Measurements from ENCODE around the gene HRH4. TPM values are rescaled to one million over a fixed set of nuclear protein-coding genes. Genes with fewer than 3 reads are reported as not detected.

Gene HRH4
- total and polyA plus RNA-seq, 4 donors: 0.03 to 0.15 (median 0.10) TPM; not detected in 1

GRCh38 chr18:24456549-24456948 lies 3.9 kb upstream of the HRH4 start:
- Histone ChIP-seq H3K4me1 (ENCODE audit: control insufficient read depth in 1 of 2, insufficient read depth in 2 of 2, low read length in 2 of 2) (no peaks in the 10 kb centered on the region), H3K9me3 (ENCODE audit: control insufficient read depth, low read length) (no peaks in the 10 kb centered on the region), H3K27me3 (ENCODE audit: control insufficient read depth in 1 of 2, insufficient read depth in 2 of 2, low read length in 1 of 2) (no peaks in the 10 kb centered on the region), H3K27ac (ENCODE audit: low read depth in 1 of 2, low read length in 2 of 2) (no peak overlapping the region), H3K36me3 (ENCODE audit: control insufficient read depth in 1 of 2, insufficient read depth in 2 of 2, low read length in 1 of 2) (no peaks in the 10 kb centered on the region), H3K4me3 (ENCODE audit: low read length in 2 of 2) (no peak overlapping the region)
- WGBS, 2 donors: 91 to 95% methylated on average over 4 of the region's 4 CpGs
- ATAC-seq (ENCODE audit: low FRiP score) (no peak), DNase-seq (no peak)
- intact Hi-C loops (cut with DNase I): no loop called here

DNA sequence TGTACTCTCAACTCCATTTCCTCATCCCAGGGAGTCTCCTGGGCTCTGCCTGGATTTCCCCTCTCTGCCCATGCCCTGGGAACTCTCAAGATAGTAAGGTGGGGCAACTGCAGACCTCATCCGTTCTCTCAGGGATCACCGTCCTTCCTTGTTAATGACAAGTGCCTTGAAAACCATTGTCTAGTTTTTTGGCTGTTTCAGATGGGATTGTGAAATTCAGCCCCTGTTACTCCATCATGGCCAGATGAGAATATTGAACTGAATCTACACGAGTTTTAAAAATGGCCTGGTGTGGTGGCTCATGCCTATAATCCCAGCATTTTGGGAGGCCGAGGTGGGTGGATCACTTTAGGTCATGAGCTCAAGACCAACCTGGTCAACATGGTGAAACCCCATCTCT lies 665 bp upstream of the HRH4 start:
- Histone ChIP-seq H3K9me3 (ENCODE audit: control insufficient read depth, low read length) (no peaks in the 10 kb centered on the region), H3K4me1 (ENCODE audit: control insufficient read depth in 1 of 2, insufficient read depth in 2 of 2, low read length in 2 of 2) (no peaks in the 10 kb centered on the region), H3K27me3 (ENCODE audit: control insufficient read depth in 1 of 2, insufficient read depth in 2 of 2, low read length in 1 of 2) (no peaks in the 10 kb centered on the region), H3K27ac (ENCODE audit: low read depth in 1 of 2, low read length in 2 of 2) (no peak overlapping the region), H3K4me3 (ENCODE audit: low read length in 2 of 2) (no peak overlapping the region), H3K36me3 (ENCODE audit: control insufficient read depth in 1 of 2, insufficient read depth in 2 of 2, low read length in 1 of 2) (no peaks in the 10 kb centered on the region)
- 95% methylated on average over 4 of the region's 4 CpGs for WGBS, 2 donors
- intact Hi-C loops (cut with DNase I): no loop called here
- DNase-seq (no peak), ATAC-seq (ENCODE audit: low FRiP score) (no peak)

- no peak overlapping the region for H3K27ac ChIP-seq (ENCODE audit: low read depth in 1 of 2, low read length in 2 of 2)
- no peaks in the 10 kb centered on the region for H3K36me3 ChIP-seq (ENCODE audit: control insufficient read depth in 1 of 2, insufficient read depth in 2 of 2, low read length in 1 of 2)
- H3K9me3 ChIP-seq (ENCODE audit: control insufficient read depth, low read length): no peaks in the 10 kb centered on the region
- ATAC-seq (ENCODE audit: low FRiP score): no peak
- no peaks in the 10 kb centered on the region for H3K27me3 ChIP-seq (ENCODE audit: control insufficient read depth in 1 of 2, insufficient read depth in 2 of 2, low read length in 1 of 2)
- 94 to 97% methylated on average over 8 of the region's 8 CpGs for WGBS, 2 donors
- intact Hi-C loops (cut with DNase I): no loop called here
- H3K4me1 ChIP-seq (ENCODE audit: control insufficient read depth in 1 of 2, insufficient read depth in 2 of 2, low read length in 2 of 2): no peaks in the 10 kb centered on the region
- DNase-seq: no peak
- H3K4me3 ChIP-seq (ENCODE audit: low read length in 2 of 2): no peak overlapping the region
Observed at GRCh38 chr18:24461996-24462395, 1.6 kb downstream of the HRH4 start.

DNA sequence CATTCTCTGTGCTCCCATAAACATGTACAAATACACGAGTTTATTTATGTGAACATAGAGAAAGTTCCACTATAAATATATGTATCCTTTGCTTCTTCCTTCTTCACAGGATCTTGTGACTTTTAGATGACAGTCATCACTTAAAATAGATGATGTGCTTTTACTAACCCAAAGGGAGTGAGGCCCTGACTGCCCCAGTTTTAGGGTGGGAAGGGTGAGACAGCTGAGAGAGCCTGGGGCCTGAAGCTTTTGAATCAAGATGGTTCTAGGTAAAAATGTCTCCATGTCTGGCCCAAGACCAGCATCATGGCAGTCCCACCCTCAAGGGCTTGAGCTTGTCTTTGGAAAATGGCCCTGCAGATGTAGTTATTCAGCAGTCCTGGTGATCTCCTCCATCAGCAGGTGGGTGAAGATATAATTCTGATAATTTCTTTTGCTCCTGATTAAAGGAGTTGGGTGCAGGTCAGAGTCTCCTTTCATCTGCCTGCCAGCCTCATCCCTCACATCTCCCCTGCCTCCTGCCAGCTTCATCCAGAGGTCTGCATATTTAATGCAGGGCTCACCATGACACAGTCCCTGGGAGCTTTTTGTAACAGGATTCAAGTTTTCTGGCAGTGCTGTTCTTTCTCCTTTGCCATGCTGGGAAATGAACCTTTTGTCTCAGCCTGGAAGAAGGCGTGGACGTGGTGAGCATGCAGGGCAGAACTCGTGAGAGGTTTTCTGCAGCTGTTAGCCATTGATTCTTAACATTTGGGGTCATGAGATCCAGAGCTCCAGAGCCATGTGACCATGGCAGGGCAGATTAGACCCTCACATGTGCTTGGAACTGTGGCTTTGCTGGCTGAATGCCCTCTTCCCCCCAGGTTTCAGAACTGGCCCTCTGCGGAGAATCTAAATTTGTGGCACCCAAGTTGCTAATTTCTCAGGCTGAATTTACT lies 2.7 kb downstream of the HRH4 start:
- ATAC-seq (ENCODE audit: low FRiP score): no peak

GRCh38 chr18:24465486-24465885 lies 5.0 kb downstream of the HRH4 start:
- no peaks in the 10 kb centered on the region for H3K36me3 ChIP-seq (ENCODE audit: control insufficient read depth in 1 of 2, insufficient read depth in 2 of 2, low read length in 1 of 2)
- H3K9me3 ChIP-seq (ENCODE audit: control insufficient read depth, low read length): no peaks in the 10 kb centered on the region
- intact Hi-C loops (cut with DNase I): no loop called here
- H3K4me3 ChIP-seq (ENCODE audit: low read length in 2 of 2): no peak overlapping the region
- ATAC-seq (ENCODE audit: low FRiP score) (no peak), DNase-seq (no peak)
- H3K27ac ChIP-seq (ENCODE audit: low read depth in 1 of 2, low read length in 2 of 2): no peak overlapping the region
- no peaks in the 10 kb centered on the region for H3K4me1 ChIP-seq (ENCODE audit: control insufficient read depth in 1 of 2, insufficient read depth in 2 of 2, low read length in 2 of 2)
- H3K27me3 ChIP-seq (ENCODE audit: control insufficient read depth in 1 of 2, insufficient read depth in 2 of 2, low read length in 1 of 2): no peaks in the 10 kb centered on the region
- WGBS, 2 donors: 86 to 87% methylated on average over 7 of the region's 7 CpGs

More for the DNA sequence above, 2.7 kb downstream of the HRH4 start:
- Histone ChIP-seq H3K36me3 (ENCODE audit: control insufficient read depth in 1 of 2, insufficient read depth in 2 of 2, low read length in 1 of 2) (no peaks in the 10 kb centered on the region), H3K4me3 (ENCODE audit: low read length in 2 of 2) (no peak overlapping the region), H3K4me1 (ENCODE audit: control insufficient read depth in 1 of 2, insufficient read depth in 2 of 2, low read length in 2 of 2) (no peaks in the 10 kb centered on the region), H3K27ac (ENCODE audit: low read depth in 1 of 2, low read length in 2 of 2) (no peak overlapping the region), H3K9me3 (ENCODE audit: control insufficient read depth, low read length) (no peaks in the 10 kb centered on the region), H3K27me3 (ENCODE audit: control insufficient read depth in 1 of 2, insufficient read depth in 2 of 2, low read length in 1 of 2) (no peaks in the 10 kb centered on the region)
- DNase-seq: no peak
- intact Hi-C loops (cut with DNase I): no loop called here
- 66% methylated on average over 5 of the region's 5 CpGs for WGBS, 2 donors

GRCh38 chr18:24466771-24467170 lies 6.3 kb downstream of the HRH4 start:
- Histone ChIP-seq H3K4me3 (ENCODE audit: low read length in 2 of 2) (no peak overlapping the region), H3K27ac (ENCODE audit: low read depth in 1 of 2, low read length in 2 of 2) (no peak overlapping the region), H3K27me3 (ENCODE audit: control insufficient read depth in 1 of 2, insufficient read depth in 2 of 2, low read length in 1 of 2) (no peaks in the 10 kb centered on the region), H3K36me3 (ENCODE audit: control insufficient read depth in 1 of 2, insufficient read depth in 2 of 2, low read length in 1 of 2) (no peaks in the 10 kb centered on the region), H3K9me3 (ENCODE audit: control insufficient read depth, low read length) (no peaks in the 10 kb centered on the region), H3K4me1 (ENCODE audit: control insufficient read depth in 1 of 2, insufficient read depth in 2 of 2, low read length in 2 of 2) (no peaks in the 10 kb centered on the region)
- intact Hi-C loops (cut with DNase I): no loop called here
- 82 to 84% methylated on average over 2 of the region's 2 CpGs for WGBS, 2 donors
- ATAC-seq (ENCODE audit: low FRiP score) (no peak), DNase-seq (no peak)

DNA sequence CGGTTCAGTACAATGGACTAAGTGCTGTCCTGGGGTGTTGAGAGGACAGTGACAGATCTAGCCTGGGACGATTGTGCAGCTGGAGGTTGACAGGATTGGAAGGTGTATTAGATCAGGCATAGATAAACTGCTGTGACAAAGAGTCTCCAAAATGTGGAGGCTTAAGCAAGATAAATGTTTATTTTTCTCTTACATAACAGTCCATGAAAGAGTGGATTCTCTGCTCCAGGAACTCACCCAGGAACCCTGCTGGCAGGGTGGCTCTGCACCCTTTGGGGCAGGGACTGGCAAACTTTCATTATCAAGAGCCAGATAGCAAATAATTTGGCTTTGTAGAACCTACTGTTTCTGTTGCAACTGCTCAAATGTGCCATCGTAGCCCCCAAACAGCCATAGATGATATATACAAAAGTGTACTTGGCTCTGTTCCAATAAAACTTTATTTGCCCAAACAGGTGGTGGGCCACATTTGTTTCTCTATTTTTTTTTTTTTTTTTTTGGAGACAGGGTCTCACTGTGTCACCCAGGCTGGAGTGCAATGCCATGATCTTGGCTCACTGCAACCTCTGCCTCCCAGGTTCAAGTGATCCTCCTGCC lies 9.7 kb downstream of the HRH4 start:
- Histone ChIP-seq H3K4me3 (ENCODE audit: low read length in 2 of 2) (no peak overlapping the region), H3K4me1 (ENCODE audit: control insufficient read depth in 1 of 2, insufficient read depth in 2 of 2, low read length in 2 of 2) (no peaks in the 10 kb centered on the region), H3K27me3 (ENCODE audit: control insufficient read depth in 1 of 2, insufficient read depth in 2 of 2, low read length in 1 of 2) (no peaks in the 10 kb centered on the region), H3K9me3 (ENCODE audit: control insufficient read depth, low read length) (no peaks in the 10 kb centered on the region), H3K27ac (ENCODE audit: low read depth in 1 of 2, low read length in 2 of 2) (no peak overlapping the region), H3K36me3 (ENCODE audit: control insufficient read depth in 1 of 2, insufficient read depth in 2 of 2, low read length in 1 of 2) (no peaks in the 10 kb centered on the region)
- WGBS, 2 donors: 78 to 79% methylated on average over 3 of the region's 3 CpGs
- intact Hi-C loops (cut with DNase I): no loop called here
- DNase-seq: no peak
- ATAC-seq (ENCODE audit: low FRiP score): no peak

DNA sequence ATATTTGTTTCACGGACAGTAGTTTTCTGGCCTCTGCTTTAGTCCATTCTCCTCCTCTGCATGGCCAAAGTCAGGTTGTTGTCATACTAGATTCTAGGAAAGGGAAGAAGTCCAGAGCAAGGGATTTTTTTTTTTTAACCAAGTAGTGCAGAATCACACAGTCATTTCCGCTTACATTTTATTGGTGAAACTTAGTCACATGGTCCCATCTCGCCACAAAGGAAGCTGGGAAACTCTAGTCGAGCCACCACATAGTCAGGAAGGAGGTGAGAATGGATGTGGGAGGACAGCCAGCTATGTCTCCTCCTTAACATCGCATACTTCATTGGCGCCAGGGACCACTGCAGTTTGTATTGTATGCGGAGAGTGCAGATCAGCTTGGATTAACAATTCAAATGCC lies 10.4 kb downstream of the HRH4 start:
- no peak for ATAC-seq (ENCODE audit: low FRiP score)

GRCh38 chr18:24472591-24472990 lies 12.2 kb downstream of the HRH4 start:
- no peak overlapping the region for H3K4me3 ChIP-seq (ENCODE audit: low read length in 2 of 2)
- no peaks in the 10 kb centered on the region for H3K9me3 ChIP-seq (ENCODE audit: control insufficient read depth, low read length)
- ATAC-seq (ENCODE audit: low FRiP score) (no peak), DNase-seq (no peak)
- no peaks in the 10 kb centered on the region for H3K27me3 ChIP-seq (ENCODE audit: control insufficient read depth in 1 of 2, insufficient read depth in 2 of 2, low read length in 1 of 2)
- intact Hi-C loops (cut with DNase I): no loop called here
- H3K4me1 ChIP-seq (ENCODE audit: control insufficient read depth in 1 of 2, insufficient read depth in 2 of 2, low read length in 2 of 2): no peaks in the 10 kb centered on the region
- H3K36me3 ChIP-seq (ENCODE audit: control insufficient read depth in 1 of 2, insufficient read depth in 2 of 2, low read length in 1 of 2): no peaks in the 10 kb centered on the region
- no peak overlapping the region for H3K27ac ChIP-seq (ENCODE audit: low read depth in 1 of 2, low read length in 2 of 2)
- 89 to 97% methylated on average over 5 of the region's 5 CpGs for WGBS, 2 donors

More for the DNA sequence above, 10.4 kb downstream of the HRH4 start:
- intact Hi-C loops (cut with DNase I): no loop called here
- 92 to 94% methylated on average over 7 of the region's 7 CpGs for WGBS, 2 donors
- Histone ChIP-seq H3K4me1 (ENCODE audit: control insufficient read depth in 1 of 2, insufficient read depth in 2 of 2, low read length in 2 of 2) (no peaks in the 10 kb centered on the region), H3K4me3 (ENCODE audit: low read length in 2 of 2) (no peak overlapping the region), H3K36me3 (ENCODE audit: control insufficient read depth in 1 of 2, insufficient read depth in 2 of 2, low read length in 1 of 2) (no peaks in the 10 kb centered on the region), H3K27ac (ENCODE audit: low read depth in 1 of 2, low read length in 2 of 2) (no peak overlapping the region), H3K27me3 (ENCODE audit: control insufficient read depth in 1 of 2, insufficient read depth in 2 of 2, low read length in 1 of 2) (no peaks in the 10 kb centered on the region), H3K9me3 (ENCODE audit: control insufficient read depth, low read length) (no peaks in the 10 kb centered on the region)
- no peak for DNase-seq

Measured in aorta (tissue), 5 donors.